ENCODE measurements around the gene DCC. TPM values are rescaled to one million over a fixed set of nuclear protein-coding genes. Genes with fewer than 3 reads are reported as not detected.

Gene DCC
- polyA plus RNA-seq, 1 experiment, result 0.15 TPM

DNA sequence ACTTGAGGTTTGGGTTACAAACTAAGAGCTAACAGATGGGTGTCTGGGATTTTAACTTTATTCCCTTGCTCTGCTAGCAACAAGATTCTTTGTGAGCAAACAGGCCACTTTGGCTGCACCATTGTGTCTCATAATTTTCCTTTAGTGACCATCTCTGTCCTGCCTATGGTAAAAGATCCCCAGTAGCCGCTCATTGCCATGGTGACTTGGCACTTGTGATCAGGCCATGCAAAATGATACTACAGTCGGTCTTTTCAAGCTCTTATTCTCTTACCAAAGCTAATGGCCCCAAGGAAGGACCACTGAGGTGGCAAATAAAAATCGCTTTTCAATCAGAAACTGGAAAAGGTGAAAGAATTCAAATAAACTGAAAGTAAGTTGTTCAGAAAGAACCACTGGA lies 1047.6 kb downstream of the DCC start:
- Histone ChIP-seq H3K27me3 (ENCODE audit: control insufficient read depth, insufficient read depth, low read length) (no peaks in the 10 kb centered on the region), H3K4me3 (ENCODE audit: low read depth, low read length) (no peak overlapping the region), H3K36me3 (ENCODE audit: control insufficient read depth, insufficient read depth, low read length) (no peaks in the 10 kb centered on the region)
- DNase-seq (ENCODE audit: low read depth), result no peak
- ChIA-PET POLR2A (no interaction called here), CTCF (no interaction called here)
- TF ChIP-seq, protein P1, sequence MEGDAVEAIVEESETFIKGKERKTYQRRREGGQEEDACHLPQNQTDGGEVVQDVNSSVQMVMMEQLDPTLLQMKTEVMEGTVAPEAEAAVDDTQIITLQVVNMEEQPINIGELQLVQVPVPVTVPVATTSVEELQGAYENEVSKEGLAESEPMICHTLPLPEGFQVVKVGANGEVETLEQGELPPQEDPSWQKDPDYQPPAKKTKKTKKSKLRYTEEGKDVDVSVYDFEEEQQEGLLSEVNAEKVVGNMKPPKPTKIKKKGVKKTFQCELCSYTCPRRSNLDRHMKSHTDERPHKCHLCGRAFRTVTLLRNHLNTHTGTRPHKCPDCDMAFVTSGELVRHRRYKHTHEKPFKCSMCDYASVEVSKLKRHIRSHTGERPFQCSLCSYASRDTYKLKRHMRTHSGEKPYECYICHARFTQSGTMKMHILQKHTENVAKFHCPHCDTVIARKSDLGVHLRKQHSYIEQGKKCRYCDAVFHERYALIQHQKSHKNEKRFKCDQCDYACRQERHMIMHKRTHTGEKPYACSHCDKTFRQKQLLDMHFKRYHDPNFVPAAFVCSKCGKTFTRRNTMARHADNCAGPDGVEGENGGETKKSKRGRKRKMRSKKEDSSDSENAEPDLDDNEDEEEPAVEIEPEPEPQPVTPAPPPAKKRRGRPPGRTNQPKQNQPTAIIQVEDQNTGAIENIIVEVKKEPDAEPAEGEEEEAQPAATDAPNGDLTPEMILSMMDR (IDR thresholded peaks at IDR 0.05; ENCODE audit: insufficient read depth, low read depth, low read length), result no peak

DNA sequence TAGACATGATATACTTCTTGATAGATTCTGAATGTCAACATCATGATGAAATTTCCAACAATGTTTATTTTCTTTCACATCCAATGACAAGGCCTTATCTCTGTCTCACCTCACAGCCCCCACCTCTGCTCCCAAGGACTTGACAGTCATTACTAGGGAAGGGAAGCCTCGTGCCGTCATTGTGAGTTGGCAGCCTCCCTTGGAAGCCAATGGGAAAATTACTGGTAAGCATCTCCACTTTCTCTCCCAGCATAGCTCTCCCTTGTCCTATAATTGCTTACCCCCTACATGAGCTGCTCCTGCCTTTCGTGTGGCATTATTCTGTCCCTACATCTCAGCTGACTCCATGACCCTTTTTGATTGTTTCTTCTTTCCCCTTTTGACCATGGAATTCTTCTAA lies 1062.7 kb downstream of the DCC start:
- CTCF ChIA-PET, result no interaction called here
- Histone ChIP-seq H3K36me3 (ENCODE audit: control insufficient read depth, insufficient read depth, low read length) (no peaks in the 10 kb centered on the region), H3K27me3 (ENCODE audit: control insufficient read depth, insufficient read depth, low read length) (no peaks in the 10 kb centered on the region), H3K4me3 (ENCODE audit: low read depth, low read length) (no peak overlapping the region)
- POLR2A ChIA-PET, result no interaction called here
- TF ChIP-seq, protein P1 (IDR thresholded peaks at IDR 0.05; ENCODE audit: insufficient read depth, low read depth, low read length), result no peak
- DNase-seq (ENCODE audit: low read depth), result no peak

DNA sequence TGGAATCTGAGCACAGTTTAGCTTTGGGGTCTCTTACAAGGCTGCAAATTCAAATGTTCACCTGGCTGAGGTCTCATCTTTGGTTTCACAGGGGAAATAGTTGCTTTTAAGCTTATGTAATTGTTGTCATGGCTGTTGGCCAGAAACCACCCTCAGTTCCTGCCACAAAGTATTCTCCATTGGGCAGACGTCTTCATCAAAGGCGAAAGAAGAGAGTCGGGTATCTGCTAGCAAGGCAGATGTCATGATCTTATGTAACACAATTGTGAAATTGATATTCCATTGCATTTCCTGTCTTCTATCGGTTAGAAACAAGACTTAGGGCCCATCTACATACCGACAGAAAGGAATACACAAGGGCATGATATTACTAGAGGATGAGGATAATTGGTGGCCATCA lies 1068.3 kb downstream of the DCC start:
- DNase-seq (ENCODE audit: low read depth), result no peak
- H3K36me3 ChIP-seq (ENCODE audit: control insufficient read depth, insufficient read depth, low read length), result no peaks in the 10 kb centered on the region
- ChIA-PET POLR2A (no interaction called here), CTCF (no interaction called here)
- H3K27me3 ChIP-seq (ENCODE audit: control insufficient read depth, insufficient read depth, low read length), result no peaks in the 10 kb centered on the region
- no peak overlapping the region for H3K4me3 ChIP-seq (ENCODE audit: low read depth, low read length)
- TF ChIP-seq, protein P1 (IDR thresholded peaks at IDR 0.05; ENCODE audit: insufficient read depth, low read depth, low read length), result no peak

DNA sequence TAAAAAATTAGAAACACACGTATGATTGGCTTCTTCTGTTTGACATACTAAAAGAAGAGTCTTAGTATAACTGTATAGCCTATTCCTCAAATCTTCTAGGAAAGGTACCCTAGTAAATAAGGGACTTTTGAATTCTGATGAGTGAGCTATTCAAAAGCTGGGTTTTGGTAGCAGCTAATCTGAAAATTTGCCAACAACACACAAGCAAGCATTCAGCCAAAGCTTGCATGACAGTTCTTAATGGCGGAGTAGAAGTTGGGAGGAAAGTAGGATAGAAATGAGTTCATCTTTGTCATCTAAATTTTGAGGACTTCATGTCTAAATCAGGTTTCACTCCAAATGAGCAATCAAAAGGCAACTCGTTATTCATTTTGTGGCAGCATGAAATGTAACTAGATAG lies 1071.5 kb downstream of the DCC start:
- CTCF ChIA-PET, result no interaction called here
- TF ChIP-seq, protein P1 (IDR thresholded peaks at IDR 0.05; ENCODE audit: insufficient read depth, low read depth, low read length), result no peak

DNA sequence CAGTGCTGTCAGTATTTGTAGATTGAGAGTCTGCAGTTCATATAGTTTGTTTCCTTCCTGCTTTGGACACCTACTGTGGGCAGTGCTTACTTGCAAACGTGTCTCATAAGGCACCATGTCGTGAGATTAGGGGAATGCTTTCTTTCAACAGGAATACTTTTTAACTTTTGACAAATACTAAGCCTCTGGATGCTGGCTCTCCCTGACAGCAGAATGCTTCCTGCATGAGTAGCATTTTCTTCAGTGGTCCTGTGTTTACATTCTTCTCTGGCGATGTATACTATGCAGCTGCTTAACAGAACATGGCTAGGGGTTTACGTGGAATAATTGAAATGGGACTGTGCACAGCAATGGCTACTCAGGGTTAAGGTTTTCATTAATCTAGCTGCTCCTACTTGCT lies 1077.0 kb downstream of the DCC start:
- H3K27me3 ChIP-seq (ENCODE audit: control insufficient read depth, insufficient read depth, low read length), result no peaks in the 10 kb centered on the region
- TF ChIP-seq, protein P1 (IDR thresholded peaks at IDR 0.05; ENCODE audit: insufficient read depth, low read depth, low read length), result no peak
- ChIA-PET CTCF (no interaction called here), POLR2A (no interaction called here)
- no peak for DNase-seq (ENCODE audit: low read depth)
- no peak overlapping the region for H3K4me3 ChIP-seq (ENCODE audit: low read depth, low read length)
- no peaks in the 10 kb centered on the region for H3K36me3 ChIP-seq (ENCODE audit: control insufficient read depth, insufficient read depth, low read length)

More for the DNA sequence above, 1071.5 kb downstream of the DCC start:
- Histone ChIP-seq H3K27me3 (ENCODE audit: control insufficient read depth, insufficient read depth, low read length) (no peaks in the 10 kb centered on the region), H3K36me3 (ENCODE audit: control insufficient read depth, insufficient read depth, low read length) (no peaks in the 10 kb centered on the region), H3K4me3 (ENCODE audit: low read depth, low read length) (no peak overlapping the region)
- POLR2A ChIA-PET, result no interaction called here
- no peak for DNase-seq (ENCODE audit: low read depth)
